HG03354 (cell line): ENCODE results near the gene EXTL1.

Experiments used
- ATAC-seq: cut with Tn5 transposase; IDR thresholded peaks from one replicate; pipeline ENCODE4 v1.9.1; 2021; ENCODE audit warnings: mild to moderate bottlenecking; ENCODE audit not compliant: unreplicated experiment, poor library complexity, severe bottlenecking

The EXTL1 gene

DNA sequence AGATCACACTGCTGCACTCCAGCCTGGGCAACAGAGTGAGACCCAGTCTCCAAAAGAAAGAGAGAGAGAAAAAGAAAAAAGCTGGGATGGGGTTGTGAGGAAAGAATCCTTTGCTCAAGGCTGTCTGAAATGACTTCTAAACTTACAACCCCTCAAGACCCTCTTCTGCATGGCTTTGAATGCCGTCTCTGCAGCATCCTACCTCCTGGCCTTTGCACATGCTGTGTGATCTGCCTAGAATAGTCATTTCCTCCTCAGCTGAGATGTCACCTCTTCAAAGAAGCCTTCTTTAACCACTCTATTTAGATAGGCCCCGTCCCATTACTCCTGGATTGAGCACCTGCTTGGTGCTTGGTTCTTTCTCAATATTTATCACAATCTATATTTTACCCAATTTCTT is 63.3 kb downstream of the EXTL1 start:
- ATAC-seq, result no peak
